IPS-15b (cell line): ENCODE measurements around the gene ZNF526.

Experiments used
- H3K27me3 ChIP-seq: one replicate; pipeline ENCODE4 v1.6.1; 2013; ENCODE audit warnings: low read length; ENCODE audit not compliant: control insufficient read depth, insufficient read depth
- H3K36me3 ChIP-seq: one replicate; pipeline ENCODE4 v1.6.1; 2013; ENCODE audit warnings: low read length; ENCODE audit not compliant: control insufficient read depth, insufficient read depth
- H3K4me1 ChIP-seq: one replicate; pipeline ENCODE4 v1.6.1; 2013; ENCODE audit warnings: mild to moderate bottlenecking, low read length; ENCODE audit not compliant: control insufficient read depth, insufficient read depth
- H3K4me3 ChIP-seq: one replicate; pipeline ENCODE4 v1.5.1; 2013; ENCODE audit warnings: low read depth, low read length
- H3K9ac ChIP-seq: one replicate; pipeline ENCODE4 v1.6.1; 2013; ENCODE audit warnings: low read depth, mild to moderate bottlenecking, low read length
- H3K9me3 ChIP-seq: one replicate; pipeline ENCODE4 v1.6.1; 2013; ENCODE audit warnings: mild to moderate bottlenecking, low read length; ENCODE audit not compliant: control insufficient read depth, insufficient read depth

ZNF526 gene

GRCh38 chr19:42244347-42245220 lies 24.5 kb downstream of the ZNF526 start:
- Histone ChIP-seq H3K4me1 (peaks cover 7% of the 10 kb centered on the region), H3K4me3 (peak overlapping the region; percentile 72), H3K27me3 (no peaks in the 10 kb centered on the region), H3K36me3 (peaks cover 7% of the 10 kb centered on the region), H3K9me3 (no peaks in the 10 kb centered on the region), H3K9ac (peak overlapping the region; percentile 39)

- Histone ChIP-seq H3K4me1 (peaks cover 7% of the 10 kb centered on the region), H3K4me3 (no peak overlapping the region), H3K9me3 (no peaks in the 10 kb centered on the region), H3K36me3 (peaks cover 12% of the 10 kb centered on the region), H3K9ac (no peak overlapping the region), H3K27me3 (no peaks in the 10 kb centered on the region)
These were observed 25.1 kb downstream of the ZNF526 start for GRCh38 chr19:42245231-42245630.

GRCh38 chr19:42246143-42246921 lies 26.2 kb downstream of the ZNF526 start:
- Histone ChIP-seq H3K4me1 (peaks cover 7% of the 10 kb centered on the region), H3K9ac (no peak overlapping the region), H3K4me3 (no peak overlapping the region)

GRCh38 chr19:42246922-42247639 lies 27.0 kb downstream of the ZNF526 start:
- Histone ChIP-seq H3K9me3 (no peaks in the 10 kb centered on the region), H3K4me3 (no peak overlapping the region), H3K9ac (no peak overlapping the region), H3K4me1 (peaks cover 12% of the 10 kb centered on the region), H3K27me3 (no peaks in the 10 kb centered on the region), H3K36me3 (peaks cover 16% of the 10 kb centered on the region)

More at GRCh38 chr19:42246143-42246921, 26.2 kb downstream of the ZNF526 start:
- no peaks in the 10 kb centered on the region for H3K9me3 ChIP-seq
- H3K27me3 ChIP-seq: no peaks in the 10 kb centered on the region
- H3K36me3 ChIP-seq: peaks cover 16% of the 10 kb centered on the region

- Histone ChIP-seq H3K27me3 (no peaks in the 10 kb centered on the region), H3K36me3 (peaks cover 16% of the 10 kb centered on the region), H3K4me3 (no peak overlapping the region), H3K9ac (no peak overlapping the region), H3K4me1 (peaks cover 13% of the 10 kb centered on the region), H3K9me3 (no peaks in the 10 kb centered on the region)
These were observed 27.6 kb downstream of the ZNF526 start for GRCh38 chr19:42247640-42248199.

- H3K27me3 ChIP-seq: no peaks in the 10 kb centered on the region
- peaks cover 16% of the 10 kb centered on the region for H3K36me3 ChIP-seq
- H3K4me1 ChIP-seq: peaks cover 14% of the 10 kb centered on the region
- H3K9ac ChIP-seq: no peak overlapping the region
- H3K4me3 ChIP-seq: no peak overlapping the region
- no peaks in the 10 kb centered on the region for H3K9me3 ChIP-seq
These were observed 28.4 kb downstream of the ZNF526 start for GRCh38 chr19:42248270-42249148.

- Histone ChIP-seq H3K9me3 (no peaks in the 10 kb centered on the region), H3K9ac (no peak overlapping the region), H3K4me3 (no peak overlapping the region), H3K4me1 (peaks cover 14% of the 10 kb centered on the region), H3K36me3 (peaks cover 16% of the 10 kb centered on the region), H3K27me3 (no peaks in the 10 kb centered on the region)
These were observed 29.1 kb downstream of the ZNF526 start for GRCh38 chr19:42249149-42249750.

GRCh38 chr19:42249769-42250168 lies 29.7 kb downstream of the ZNF526 start:
- H3K4me1 ChIP-seq: peaks cover 14% of the 10 kb centered on the region
- H3K9me3 ChIP-seq: no peaks in the 10 kb centered on the region
- H3K9ac ChIP-seq: peak overlapping the region; percentile 5
- H3K36me3 ChIP-seq: peaks cover 16% of the 10 kb centered on the region
- H3K4me3 ChIP-seq: no peak overlapping the region
- H3K27me3 ChIP-seq: no peaks in the 10 kb centered on the region

GRCh38 chr19:42250183-42250665 lies 30.1 kb downstream of the ZNF526 start:
- Histone ChIP-seq H3K36me3 (peaks cover 16% of the 10 kb centered on the region), H3K4me3 (no peak overlapping the region), H3K9ac (peak overlapping the region; percentile 5), H3K9me3 (no peaks in the 10 kb centered on the region), H3K27me3 (no peaks in the 10 kb centered on the region), H3K4me1 (peaks cover 14% of the 10 kb centered on the region)

- peaks cover 16% of the 10 kb centered on the region for H3K36me3 ChIP-seq
- H3K9me3 ChIP-seq: no peaks in the 10 kb centered on the region
- H3K4me1 ChIP-seq: peaks cover 13% of the 10 kb centered on the region
- no peak overlapping the region for H3K4me3 ChIP-seq
- no peaks in the 10 kb centered on the region for H3K27me3 ChIP-seq
- no peak overlapping the region for H3K9ac ChIP-seq
These were observed 30.8 kb downstream of the ZNF526 start for GRCh38 chr19:42250666-42251531.
